Stimulated activated effector memory CD8-positive, alpha-beta T cell treated with anti-CD3 and anti-CD28 coated beads, Interleukin-12 subunit alpha, Interleukin-12 subunit beta, amount 100 ng/mL, for 72 hours (primary cell): Measurements from ENCODE around the gene VCAM1.
A peak's percentile ranks its signal among the peaks of the same experiment; 100 is the strongest.
"Not testable (repeated sequence)": the region's sequence is repeated elsewhere in the genome, so short reads cannot be mapped to it uniquely, and the experiment has no call there.

Source experiments
- ATAC-seq: fragments of 150-1000 bp; cut with Tn5 transposase; 2 replicates; pipeline ENCODE4 v1.10.0; 2021
- DNase-seq, 2 donors: peaks; one replicate each; pipeline ENCODE4 v3.0.0; 2021 to 2022; ENCODE audit warnings: low spot score in 2 of 2
- H3K27ac Mint-ChIP-seq: one replicate; pipeline ENCODE4 v1.8.0; 2022; ENCODE audit warnings: mild to moderate bottlenecking, mixed read lengths
- H3K36me3 Mint-ChIP-seq: one replicate; pipeline ENCODE4 v1.8.0; 2022; ENCODE audit warnings: mild to moderate bottlenecking, mixed read lengths
- H3K4me1 Mint-ChIP-seq: one replicate; pipeline ENCODE4 v1.8.0; 2022; ENCODE audit warnings: mixed read lengths
- H3K4me3 Mint-ChIP-seq: one replicate; pipeline ENCODE4 v1.8.0; 2022; ENCODE audit warnings: mild to moderate bottlenecking, mixed read lengths
- H3K9me3 Mint-ChIP-seq: one replicate; pipeline ENCODE4 v1.8.0; 2022; ENCODE audit warnings: mixed read lengths

VCAM1 gene

GRCh38 chr1:100719490-100719889, at the start of gene VCAM1:
Gene VCAM1, plus strand, starts transcription at chr1:100719742. Its CDS starts 119 bp downstream, at chr1:100719861.
- peak; percentile 50 for ATAC-seq
- peak within 1 kb of the TSS; percentile 46 for H3K4me3 Mint-ChIP-seq

GRCh38 chr1:100670083-100670482, 49.5 kb upstream of the VCAM1 start:
- DNase-seq: no peak
- no peak for ATAC-seq
- H3K4me1 Mint-ChIP-seq: no peaks in the 10 kb centered on the region
- peaks cover 7% of the 10 kb centered on the region for H3K9me3 Mint-ChIP-seq
- H3K36me3 Mint-ChIP-seq: no peaks in the 10 kb centered on the region
- no peak overlapping the region for H3K4me3 Mint-ChIP-seq
- no peak overlapping the region for H3K27ac Mint-ChIP-seq

More at GRCh38 chr1:100719490-100719889, at the start of gene VCAM1:
- Mint-ChIP-seq H3K4me1 (peaks cover 7% of the 10 kb centered on the region), H3K27ac (no peak within 1 kb of the TSS), H3K9me3 (no peaks in the 10 kb centered on the region), H3K36me3 (no peaks in the 10 kb centered on the region)
- no peak for DNase-seq

GRCh38 chr1:100671601-100672000, 47.9 kb upstream of the VCAM1 start:
- no peak overlapping the region for H3K27ac Mint-ChIP-seq
- H3K9me3 Mint-ChIP-seq: peaks cover 3% of the 10 kb centered on the region
- DNase-seq (no peak), ATAC-seq (no peak)
- no peaks in the 10 kb centered on the region for H3K36me3 Mint-ChIP-seq
- H3K4me3 Mint-ChIP-seq: no peak overlapping the region
- no peaks in the 10 kb centered on the region for H3K4me1 Mint-ChIP-seq

- no peak for ATAC-seq
- DNase-seq: no peak
- Mint-ChIP-seq H3K4me1 (no peaks in the 10 kb centered on the region), H3K36me3 (no peaks in the 10 kb centered on the region), H3K9me3 (no peaks in the 10 kb centered on the region), H3K27ac (no peak overlapping the region), H3K4me3 (no peak overlapping the region)
Observed at GRCh38 chr1:100683448-100684349, 35.8 kb upstream of the VCAM1 start.

- no peaks in the 10 kb centered on the region for H3K4me1 Mint-ChIP-seq
- no peak overlapping the region for H3K27ac Mint-ChIP-seq
- ATAC-seq (no peak), DNase-seq (no peak)
- H3K4me3 Mint-ChIP-seq: no peak overlapping the region
- peaks cover 6% of the 10 kb centered on the region for H3K9me3 Mint-ChIP-seq
- no peaks in the 10 kb centered on the region for H3K36me3 Mint-ChIP-seq
Observed at GRCh38 chr1:100699744-100700143, 19.8 kb upstream of the VCAM1 start.

GRCh38 chr1:100700586-100700985, 19.0 kb upstream of the VCAM1 start:
- no peaks in the 10 kb centered on the region for H3K36me3 Mint-ChIP-seq
- no peak for DNase-seq
- H3K4me1 Mint-ChIP-seq: no peaks in the 10 kb centered on the region
- H3K4me3 Mint-ChIP-seq: no peak overlapping the region
- H3K9me3 Mint-ChIP-seq: peaks cover 3% of the 10 kb centered on the region
- no peak for ATAC-seq
- H3K27ac Mint-ChIP-seq: no peak overlapping the region

- DNase-seq (no peak), ATAC-seq (no peak)
- H3K27ac Mint-ChIP-seq: no peak overlapping the region
- H3K9me3 Mint-ChIP-seq: peaks cover 3% of the 10 kb centered on the region
- H3K4me3 Mint-ChIP-seq: no peak overlapping the region
- H3K4me1 Mint-ChIP-seq: no peaks in the 10 kb centered on the region
- H3K36me3 Mint-ChIP-seq: no peaks in the 10 kb centered on the region
Observed at GRCh38 chr1:100703052-100703451, 16.5 kb upstream of the VCAM1 start.

GRCh38 chr1:100703716-100704115, 15.8 kb upstream of the VCAM1 start:
- H3K4me1 Mint-ChIP-seq: no peaks in the 10 kb centered on the region
- no peak overlapping the region for H3K27ac Mint-ChIP-seq
- no peaks in the 10 kb centered on the region for H3K36me3 Mint-ChIP-seq
- DNase-seq (no peak), ATAC-seq (no peak)
- H3K4me3 Mint-ChIP-seq: no peak overlapping the region
- peaks cover 3% of the 10 kb centered on the region for H3K9me3 Mint-ChIP-seq

GRCh38 chr1:100704473-100704872, 15.1 kb upstream of the VCAM1 start:
- no peak for ATAC-seq
- no peaks in the 10 kb centered on the region for H3K36me3 Mint-ChIP-seq
- DNase-seq: no peak
- H3K4me3 Mint-ChIP-seq: no peak overlapping the region
- H3K9me3 Mint-ChIP-seq: no peaks in the 10 kb centered on the region
- H3K27ac Mint-ChIP-seq: no peak overlapping the region
- no peaks in the 10 kb centered on the region for H3K4me1 Mint-ChIP-seq

- Mint-ChIP-seq H3K4me1 (no peaks in the 10 kb centered on the region), H3K9me3 (no peaks in the 10 kb centered on the region), H3K36me3 (no peaks in the 10 kb centered on the region), H3K27ac (no peak overlapping the region), H3K4me3 (no peak overlapping the region)
- ATAC-seq (no peak), DNase-seq (no peak)
Observed at GRCh38 chr1:100706296-100706695, 13.2 kb upstream of the VCAM1 start.

GRCh38 chr1:100706856-100707255, 12.7 kb upstream of the VCAM1 start:
- Mint-ChIP-seq H3K4me3 (no peak overlapping the region), H3K4me1 (no peaks in the 10 kb centered on the region), H3K9me3 (no peaks in the 10 kb centered on the region), H3K36me3 (no peaks in the 10 kb centered on the region), H3K27ac (no peak overlapping the region)
- DNase-seq (no peak), ATAC-seq (no peak)

GRCh38 chr1:100708476-100709062, 11.0 kb upstream of the VCAM1 start:
- DNase-seq (no peak), ATAC-seq (no peak)
- Mint-ChIP-seq H3K9me3 (peaks cover 2% of the 10 kb centered on the region), H3K27ac (no peak overlapping the region), H3K4me3 (no peak overlapping the region), H3K36me3 (peaks cover 9% of the 10 kb centered on the region), H3K4me1 (peaks cover 17% of the 10 kb centered on the region)

GRCh38 chr1:100710906-100711682, 8.4 kb upstream of the VCAM1 start:
- H3K4me3 Mint-ChIP-seq: no peak overlapping the region
- H3K9me3 Mint-ChIP-seq: peaks cover 2% of the 10 kb centered on the region
- peaks cover 23% of the 10 kb centered on the region for H3K4me1 Mint-ChIP-seq
- ATAC-seq (no peak), DNase-seq (no peak)
- H3K27ac Mint-ChIP-seq: no peak overlapping the region
- H3K36me3 Mint-ChIP-seq: peaks cover 13% of the 10 kb centered on the region

- Mint-ChIP-seq H3K27ac (peak overlapping the region; percentile 74), H3K4me1 (peaks cover 23% of the 10 kb centered on the region), H3K36me3 (peaks cover 13% of the 10 kb centered on the region), H3K4me3 (peak overlapping the region; percentile 34)
- ATAC-seq (peak; percentile 95), DNase-seq (peak; percentile 58 to 91)
- H3K9me3 Mint-ChIP-seq: not testable (repeated sequence)
Observed at GRCh38 chr1:100713027-100713426, 6.5 kb upstream of the VCAM1 start.

- Mint-ChIP-seq H3K4me3 (peak overlapping the region; percentile 34), H3K9me3 (peaks cover 2% of the 10 kb centered on the region), H3K4me1 (peaks cover 23% of the 10 kb centered on the region), H3K27ac (peak overlapping the region; percentile 74), H3K36me3 (peaks cover 13% of the 10 kb centered on the region)
- ATAC-seq (peak; percentile 63), DNase-seq (peak in 1 of 2 donors; percentile 52)
Observed at GRCh38 chr1:100713626-100714025, 5.9 kb upstream of the VCAM1 start.
